Hepatocyte (in vitro differentiated cells): ENCODE measurements around the gene PLEKHG4B.

ENCODE experiments used
- CTCF ChIP-seq: fragments of 200-600 bp; sonication (generic); IDR thresholded peaks from 2 replicates; pipeline ENCODE4 v1.5.1; 2016; ENCODE audit warnings: antibody characterized with exemption, mild to moderate bottlenecking; ENCODE audit not compliant: poor library complexity
- EZH2 ChIP-seq: fragments of 200-600 bp; sonication (generic); IDR thresholded peaks from 2 replicates; pipeline ENCODE4 v1.6.1; 2016; ENCODE audit warnings: antibody characterized with exemption, mild to moderate bottlenecking, borderline replicate concordance
- EZH2phosphoT487 ChIP-seq: fragments of 200-600 bp; sonication (generic); IDR thresholded peaks from one replicate; pipeline ENCODE4 v1.6.1; 2018; ENCODE audit warnings: antibody characterized with exemption, mild to moderate bottlenecking, low read depth, moderate library complexity; ENCODE audit not compliant: unreplicated experiment, severe bottlenecking

- no peak for TF ChIP-seq EZH2
- TF ChIP-seq CTCF: no peak
- TF ChIP-seq EZH2phosphoT487: no peak
These were observed 36.5 kb downstream of the PLEKHG4B start for GRCh38 chr5:128446-128845.
